Amniotic stem cell (primary cell): Measurements from ENCODE around the gene RAP1GAP.

Source experiments
- DNase-seq: peaks from one replicate; lab custom pipeline; 2025; lab: John Stamatoyannopoulos, UW

Gene RAP1GAP

GRCh38 chr1:21669258-21670058, at the start of gene RAP1GAP:
Gene RAP1GAP (minus strand): TSS chr1:21669357. CDS start chr1:21620032, 49,325 bp downstream.
- no peak for DNase-seq

- no peak for DNase-seq
Observed at GRCh38 chr1:21716169-21716568, 47.0 kb upstream of the RAP1GAP start.

GRCh38 chr1:21707891-21708290, 38.7 kb upstream of the RAP1GAP start:
- DNase-seq, result no peak

GRCh38 chr1:21707086-21707840, 38.1 kb upstream of the RAP1GAP start:
- no peak for DNase-seq

- DNase-seq, result no peak
Observed at GRCh38 chr1:21706151-21706835, 37.1 kb upstream of the RAP1GAP start.

GRCh38 chr1:21705303-21705980, 36.3 kb upstream of the RAP1GAP start:
- DNase-seq, result no peak

GRCh38 chr1:21704145-21704544, 35.0 kb upstream of the RAP1GAP start:
- no peak for DNase-seq

GRCh38 chr1:21703318-21703963, 34.3 kb upstream of the RAP1GAP start:
- DNase-seq, result peak; percentile 48

- DNase-seq, result no peak
Observed at GRCh38 chr1:21702780-21703179, 33.6 kb upstream of the RAP1GAP start.

- no peak for DNase-seq
Observed at GRCh38 chr1:21701401-21701800, 32.2 kb upstream of the RAP1GAP start.

- DNase-seq, result no peak
Observed at GRCh38 chr1:21700094-21700493, 30.9 kb upstream of the RAP1GAP start.

- DNase-seq, result no peak
Observed at GRCh38 chr1:21696931-21697330, 27.8 kb upstream of the RAP1GAP start.

- DNase-seq, result no peak
Observed at GRCh38 chr1:21693732-21694131, 24.6 kb upstream of the RAP1GAP start.

GRCh38 chr1:21691739-21692138, 22.6 kb upstream of the RAP1GAP start:
- DNase-seq, result no peak

GRCh38 chr1:21689661-21690372, 20.7 kb upstream of the RAP1GAP start:
- no peak for DNase-seq

GRCh38 chr1:21687081-21687529, 17.9 kb upstream of the RAP1GAP start:
- no peak for DNase-seq

- no peak for DNase-seq
Observed at GRCh38 chr1:21685946-21686678, 17.0 kb upstream of the RAP1GAP start.

- DNase-seq, result no peak
Observed at GRCh38 chr1:21681426-21681825, 12.3 kb upstream of the RAP1GAP start.

GRCh38 chr1:21680918-21681317, 11.8 kb upstream of the RAP1GAP start:
- peak; percentile 20 for DNase-seq

- no peak for DNase-seq
Observed at GRCh38 chr1:21680381-21680780, 11.2 kb upstream of the RAP1GAP start.
